Rectal smooth muscle tissue (tissue), 1 donor: ENCODE data around the gene TRIM37.

ENCODE experiments used
- H3K27ac ChIP-seq: one replicate; pipeline ENCODE4 v1.7.0; 2013; ENCODE audit warnings: low read depth, low read length, inconsistent platforms
- H3K27me3 ChIP-seq: one replicate; pipeline ENCODE4 v1.7.0; 2013; ENCODE audit warnings: low read length; ENCODE audit not compliant: control insufficient read depth, insufficient read depth
- H3K36me3 ChIP-seq: one replicate; pipeline ENCODE4 v1.7.0; 2013; ENCODE audit warnings: low read length; ENCODE audit not compliant: control insufficient read depth, insufficient read depth
- H3K4me1 ChIP-seq: one replicate; pipeline ENCODE4 v1.7.0; 2013; ENCODE audit warnings: low read length; ENCODE audit not compliant: control insufficient read depth, insufficient read depth
- H3K4me3 ChIP-seq: one replicate; pipeline ENCODE4 v1.7.0; 2013; ENCODE audit warnings: low read length
- H3K9ac ChIP-seq: one replicate; pipeline ENCODE4 v1.7.0; 2013; ENCODE audit warnings: low read length

The TRIM37 gene

GRCh38 chr17:58944166-58944565, 162.5 kb downstream of the TRIM37 start:
- Histone ChIP-seq H3K27ac (no peak overlapping the region), H3K27me3 (no peaks in the 10 kb centered on the region), H3K4me3 (no peak overlapping the region), H3K36me3 (no peaks in the 10 kb centered on the region), H3K4me1 (no peaks in the 10 kb centered on the region), H3K9ac (no peak overlapping the region)

GRCh38 chr17:58936295-58936694, 170.4 kb downstream of the TRIM37 start:
- Histone ChIP-seq H3K27me3 (no peaks in the 10 kb centered on the region), H3K9ac (no peak overlapping the region), H3K27ac (no peak overlapping the region), H3K4me3 (no peak overlapping the region), H3K36me3 (no peaks in the 10 kb centered on the region), H3K4me1 (no peaks in the 10 kb centered on the region)

- Histone ChIP-seq H3K4me3 (no peak overlapping the region), H3K9ac (no peak overlapping the region), H3K27ac (no peak overlapping the region), H3K27me3 (no peaks in the 10 kb centered on the region), H3K36me3 (no peaks in the 10 kb centered on the region), H3K4me1 (no peaks in the 10 kb centered on the region)
Observed at GRCh38 chr17:58932956-58933355, 173.7 kb downstream of the TRIM37 start.
